DND-41 (cell line): ENCODE data around the gene DLG1.

Experiments used
- ATAC-seq: fragments of 200-7000 bp; cut with Tn5 transposase; 3 replicates; pipeline ENCODE4 v1.9.1; 2021; ENCODE audit warnings: low read depth; ENCODE audit not compliant: insufficient read depth
- DNase-seq: peaks from one replicate; pipeline ENCODE4 v3.0.0-alpha.2; 2020
- H2AFZ ChIP-seq: 2 replicates; pipeline ENCODE4 v1.6.0; 2012; ENCODE audit warnings: low read depth, low read length
- H3K27ac ChIP-seq: 2 replicates; pipeline ENCODE4 v1.5.1; 2012; ENCODE audit warnings: low read length, inconsistent platforms
- H3K27me3 ChIP-seq: fragments of 200-600 bp; sonication (generic); 2 replicates; pipeline ENCODE4 v1.6.0; 2012; ENCODE audit warnings: low read length, mild to moderate bottlenecking, inconsistent platforms; ENCODE audit not compliant: insufficient read depth, poor library complexity
- H3K36me3 ChIP-seq: 2 replicates; pipeline ENCODE4 v1.5.1; 2012; ENCODE audit warnings: low read length, inconsistent platforms; ENCODE audit not compliant: insufficient read depth
- H3K4me1 ChIP-seq: 2 replicates; pipeline ENCODE4 v1.5.1; 2012; ENCODE audit warnings: mild to moderate bottlenecking, low read length; ENCODE audit not compliant: insufficient read depth
- H3K4me2 ChIP-seq: 2 replicates; pipeline ENCODE4 v1.6.0; 2012; ENCODE audit warnings: mild to moderate bottlenecking, moderate library complexity, low read length, inconsistent platforms; ENCODE audit not compliant: insufficient read depth
- H3K4me3 ChIP-seq, 2 experiments: fragments of 200-600 bp in 1 of 2; shearing (Covaris generic) in 1 of 2; 2 replicates each; pipeline ENCODE4 v1.5.1; 2012 to 2016; ENCODE audit warnings: inconsistent platforms in 2 of 2, low read length in 2 of 2, mild to moderate bottlenecking in 2 of 2, low read depth in 1 of 2, moderate library complexity in 1 of 2
- H3K79me2 ChIP-seq: 2 replicates; pipeline ENCODE4 v1.6.0; 2012; ENCODE audit warnings: low read length, inconsistent platforms; ENCODE audit not compliant: insufficient read depth
- H3K9ac ChIP-seq: 2 replicates; pipeline ENCODE4 v1.6.0; 2012; ENCODE audit warnings: low read depth, mild to moderate bottlenecking, inconsistent platforms, low read length, moderate library complexity
- H3K9me3 ChIP-seq: 2 replicates; pipeline ENCODE4 v1.5.1; 2012; ENCODE audit warnings: low read length, moderate library complexity, mild to moderate bottlenecking, inconsistent platforms; ENCODE audit not compliant: insufficient read depth, severe bottlenecking
- H4K20me1 ChIP-seq: 2 replicates; pipeline ENCODE4 v1.6.0; 2012; ENCODE audit warnings: low read length; ENCODE audit not compliant: insufficient read depth
- CTCF ChIP-seq: IDR thresholded peaks from 2 replicates; pipeline ENCODE4 v1.5.1; 2012; ENCODE audit warnings: borderline replicate concordance, low read length, moderate library complexity, mild to moderate bottlenecking; ENCODE audit not compliant: poor library complexity, severe bottlenecking; ENCODE audit errors: extremely low read depth
- EZH2 ChIP-seq: IDR thresholded peaks from 3 replicates; pipeline ENCODE4 v1.6.1; 2012; ENCODE audit warnings: borderline replicate concordance, low read depth, mild to moderate bottlenecking, moderate library complexity, low read length, inconsistent platforms; ENCODE audit not compliant: severe bottlenecking

Gene DLG1

DNA sequence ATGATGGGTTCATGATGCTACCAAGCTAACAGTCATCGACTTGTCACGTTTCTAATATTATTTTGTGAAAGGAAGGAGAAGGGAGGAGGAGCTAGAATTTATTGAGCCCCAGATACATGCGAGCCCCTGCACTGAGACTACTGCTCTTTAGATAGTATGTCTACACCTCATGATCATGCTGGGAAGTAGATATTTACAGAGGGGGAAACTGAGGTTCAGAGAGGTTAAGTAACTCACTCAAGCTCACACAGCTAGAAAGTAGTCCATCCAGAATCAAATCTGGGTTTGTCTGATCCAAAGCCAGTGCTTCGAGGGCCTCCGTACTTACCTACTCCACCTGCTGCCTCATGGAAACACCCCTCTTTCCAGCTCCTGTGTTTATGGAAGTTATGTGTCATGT, 38.8 kb upstream of the DLG1 start:
- Histone ChIP-seq H3K9ac (no peak overlapping the region), H3K27ac (no peak overlapping the region), H3K27me3 (peaks cover 8% of the 10 kb centered on the region), H2AFZ (no peak overlapping the region), H3K9me3 (no peaks in the 10 kb centered on the region), H3K4me3 (no peak overlapping the region), H3K4me2 (no peak overlapping the region), H4K20me1 (no peaks in the 10 kb centered on the region), H3K4me1 (no peaks in the 10 kb centered on the region), H3K79me2 (no peaks in the 10 kb centered on the region), H3K36me3 (no peaks in the 10 kb centered on the region)
- no peak for TF ChIP-seq EZH2
- no peak for TF ChIP-seq CTCF
- ATAC-seq: no peak
- no peak for DNase-seq

DNA sequence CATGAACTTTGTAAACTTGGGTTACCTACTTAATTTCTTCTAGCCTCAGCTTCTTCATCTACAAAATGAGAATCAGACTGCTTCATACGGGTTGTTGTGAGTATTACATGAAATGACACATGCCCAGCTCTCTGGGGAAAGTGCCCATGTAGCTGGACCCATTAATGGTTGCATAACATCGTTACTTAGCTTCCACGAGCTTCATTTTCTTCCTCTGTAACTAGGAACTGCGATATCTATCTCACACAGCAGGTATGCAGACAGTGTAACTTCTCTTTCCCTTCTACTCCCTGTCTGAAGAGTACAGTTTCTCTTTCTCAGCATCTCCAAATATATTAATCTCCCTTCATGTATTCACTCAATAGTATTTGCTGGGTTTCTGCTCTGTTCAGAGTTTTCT, 37.9 kb upstream of the DLG1 start:
- Histone ChIP-seq H3K4me2 (no peak overlapping the region), H3K27ac (no peak overlapping the region), H4K20me1 (no peaks in the 10 kb centered on the region), H3K27me3 (peaks cover 11% of the 10 kb centered on the region), H3K9ac (no peak overlapping the region), H3K4me1 (no peaks in the 10 kb centered on the region), H3K79me2 (no peaks in the 10 kb centered on the region), H3K9me3 (no peaks in the 10 kb centered on the region), H3K36me3 (no peaks in the 10 kb centered on the region), H3K4me3 (no peak overlapping the region), H2AFZ (no peak overlapping the region)
- ATAC-seq: no peak
- no peak for DNase-seq
- TF ChIP-seq EZH2 (no peak), CTCF (no peak)

- Histone ChIP-seq H3K9ac (no peak overlapping the region), H2AFZ (no peak overlapping the region)
- DNase-seq: no peak
Measured at GRCh38 chr3:197335428-197336132, 37.2 kb upstream of the DLG1 start.

More at GRCh38 chr3:197335428-197336132, 37.2 kb upstream of the DLG1 start:
- H3K79me2 ChIP-seq: no peaks in the 10 kb centered on the region
- H3K27me3 ChIP-seq: peaks cover 15% of the 10 kb centered on the region
- H3K4me1 ChIP-seq: no peaks in the 10 kb centered on the region
- H3K36me3 ChIP-seq: no peaks in the 10 kb centered on the region
- no peaks in the 10 kb centered on the region for H4K20me1 ChIP-seq
- ATAC-seq: no peak
- H3K27ac ChIP-seq: no peak overlapping the region
- H3K4me3 ChIP-seq: no peak overlapping the region
- H3K9me3 ChIP-seq: no peaks in the 10 kb centered on the region
- H3K4me2 ChIP-seq: no peak overlapping the region
- TF ChIP-seq EZH2: no peak
- no peak for TF ChIP-seq CTCF
